Right lobe of liver (tissue), 6 donors: ENCODE measurements around the gene SLC46A3. TPM values are rescaled to one million over a fixed set of nuclear protein-coding genes. Genes with fewer than 3 reads are reported as not detected.
"Not testable (repeated sequence)": the region's sequence is repeated elsewhere in the genome, so short reads cannot be mapped to it uniquely, and the experiment has no call there.

Experiments used
- ATAC-seq, 4 donors: fragments of 200-7000 bp; cut with Tn5 transposase; one replicate each; pipeline ENCODE4 v1.9.1; 2020; ENCODE audit warnings: mild to moderate bottlenecking in 4 of 4, moderate library complexity in 4 of 4
- DNase-seq, 3 donors: peaks; one replicate each; pipeline ENCODE4 v3.0.0-alpha.2; 2020
- H3K27ac ChIP-seq, 3 donors: fragments of 200-600 bp; one replicate each; pipeline ENCODE4 v1.8.0; 2022
- H3K27me3 ChIP-seq, 2 donors: fragments of 200-600 bp; one replicate each; pipeline ENCODE4 v1.8.0; 2022
- H3K36me3 ChIP-seq, 4 donors: fragments of 200-600 bp; sonication (generic) in 1 of 4; one replicate each; pipeline versions ENCODE4 v1.5.1 to v1.8.0; 2017 to 2022; ENCODE audit warnings: control low read depth in 1 of 4
- H3K4me1 ChIP-seq, 4 donors: fragments of 200-600 bp; sonication (generic) in 1 of 4; one replicate each; pipeline versions ENCODE4 v1.5.1 to v1.8.0; 2017 to 2022; ENCODE audit warnings: control low read depth in 1 of 4
- H3K4me3 ChIP-seq, 3 donors: fragments of 200-600 bp; one replicate each; pipeline ENCODE4 v1.8.0; 2022
- H3K9me3 ChIP-seq, 4 donors: fragments of 200-600 bp; sonication (generic) in 1 of 4; one replicate each; pipeline versions ENCODE4 v1.5.1 to v1.8.0; 2017 to 2022; ENCODE audit warnings: control low read depth in 1 of 4
- POLR2A ChIP-seq: fragments of 450-650 bp; IDR thresholded peaks from one replicate; pipeline ENCODE4 v1.6.1; 2017; ENCODE audit warnings: antibody characterized with exemption, mild to moderate bottlenecking
- WGBS: methylation state at CpG from one replicate; pipeline ENCODE4 v1.1.6; 2018; ENCODE audit warnings: low coverage, low lambda C conversion rate; ENCODE audit not compliant: insufficient coverage; ENCODE audit errors: missing lambda C conversion rate; 5-methylcytosine and 5-hydroxymethylcytosine counted together
- intact Hi-C, 2 donors: fragments of 100-400 bp; cut with DNase I; formaldehyde crosslinking; loops; one replicate each; pipeline versions ENCODE4 v1.11.2 to v1.14.1; 2022
- total RNA-seq, 6 experiments: library from RNA; depleted of rRNA in 2 of 6; stranded (reverse); fragments of >200 nt in 2 of 6; fragmentation: NEBNext Ultra II Directional in 3 of 6; extraction: Animal tissue kit (Norgen Biotek cat#: 25700) in 3 of 6; gene quantifications; one replicate each; pipeline versions ENCODE4 v1.1.0 to v1.2.4, GENCODE V29; 2016 to 2023
- TF ChIP-seq, protein P1 (sequence below), 4 donors: fragments of 200-600 bp in 3 of 4; fragments of 450-650 bp in 1 of 4; IDR thresholded peaks; one replicate each; pipeline versions ENCODE4 v1.5.1 to v1.8.0; 2016 to 2022; ENCODE audit warnings: antibody characterized with exemption in 4 of 4, mild to moderate bottlenecking in 2 of 4
- donor health status: DM: no; HTN: yes; CAD: no.
- donor health status: DM: no; HTN: no; CAD: no.
- donor health status: DM: no; HTN: no; CAD: no.
- donor health status: DM: no; HTN: yes; CAD: no.
- donor health status: DM: no; HTN: yes; CAD: no.

The SLC46A3 gene
- total RNA-seq, 6 experiments from 2014 or later = 33.9 to 60.9 (median 43.0) TPM

GRCh38 chr13:28704919-28705318, 13.9 kb downstream of the SLC46A3 start:
- H3K36me3 ChIP-seq = peaks cover 7 to 60% (median 25%) of the 10 kb centered on the region in 4 donors
- intact Hi-C loops = no loop called here
- DNase-seq (no peak), ATAC-seq (peak in 3 of 4 donors; percentile 22 to 47 (median 37))
- H3K4me1 ChIP-seq = peaks cover 0 to 14% (median 0%) of the 10 kb centered on the region in 4 donors
- H3K27ac ChIP-seq = no peak overlapping the region
- TF ChIP-seq POLR2A = no peak
- TF ChIP-seq, protein P1, sequence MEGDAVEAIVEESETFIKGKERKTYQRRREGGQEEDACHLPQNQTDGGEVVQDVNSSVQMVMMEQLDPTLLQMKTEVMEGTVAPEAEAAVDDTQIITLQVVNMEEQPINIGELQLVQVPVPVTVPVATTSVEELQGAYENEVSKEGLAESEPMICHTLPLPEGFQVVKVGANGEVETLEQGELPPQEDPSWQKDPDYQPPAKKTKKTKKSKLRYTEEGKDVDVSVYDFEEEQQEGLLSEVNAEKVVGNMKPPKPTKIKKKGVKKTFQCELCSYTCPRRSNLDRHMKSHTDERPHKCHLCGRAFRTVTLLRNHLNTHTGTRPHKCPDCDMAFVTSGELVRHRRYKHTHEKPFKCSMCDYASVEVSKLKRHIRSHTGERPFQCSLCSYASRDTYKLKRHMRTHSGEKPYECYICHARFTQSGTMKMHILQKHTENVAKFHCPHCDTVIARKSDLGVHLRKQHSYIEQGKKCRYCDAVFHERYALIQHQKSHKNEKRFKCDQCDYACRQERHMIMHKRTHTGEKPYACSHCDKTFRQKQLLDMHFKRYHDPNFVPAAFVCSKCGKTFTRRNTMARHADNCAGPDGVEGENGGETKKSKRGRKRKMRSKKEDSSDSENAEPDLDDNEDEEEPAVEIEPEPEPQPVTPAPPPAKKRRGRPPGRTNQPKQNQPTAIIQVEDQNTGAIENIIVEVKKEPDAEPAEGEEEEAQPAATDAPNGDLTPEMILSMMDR (IDR thresholded peaks at IDR 0.05) = no peak
- H3K27me3 ChIP-seq = no peaks in the 10 kb centered on the region
- H3K9me3 ChIP-seq = no peaks in the 10 kb centered on the region
- no peak overlapping the region for H3K4me3 ChIP-seq

GRCh38 chr13:28704282-28704681, 14.5 kb downstream of the SLC46A3 start:
- no peak overlapping the region for H3K4me3 ChIP-seq
- intact Hi-C loops = no loop called here
- H3K27me3 ChIP-seq = no peaks in the 10 kb centered on the region
- no peak overlapping the region for H3K27ac ChIP-seq
- H3K9me3 ChIP-seq = no peaks in the 10 kb centered on the region
- H3K4me1 ChIP-seq = peaks cover 0 to 14% (median 0%) of the 10 kb centered on the region in 4 donors
- H3K36me3 ChIP-seq = peaks cover 7 to 56% (median 27%) of the 10 kb centered on the region in 4 donors
- ATAC-seq (no peak), DNase-seq (no peak)
- TF ChIP-seq, protein P1 (IDR thresholded peaks at IDR 0.05) = no peak
- no peak for TF ChIP-seq POLR2A

DNA sequence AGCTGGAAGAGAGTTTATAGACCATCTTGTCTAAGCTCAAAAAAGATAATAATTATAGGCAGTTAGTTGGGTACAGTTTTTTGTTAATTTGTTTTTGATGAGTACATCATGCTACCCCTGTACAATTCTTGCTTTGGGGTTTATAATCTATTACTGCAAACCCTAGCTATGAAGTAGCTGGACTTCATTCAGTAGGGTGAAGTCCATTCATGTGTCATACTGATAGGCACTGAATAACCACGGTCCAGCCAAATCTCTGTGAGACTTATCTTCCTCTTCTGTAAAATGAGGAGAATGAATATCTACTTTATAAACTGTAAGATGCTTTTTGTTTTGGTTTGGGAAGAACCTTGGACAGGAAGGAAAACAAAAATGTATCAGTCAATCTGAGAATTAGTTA, 19.5 kb downstream of the SLC46A3 start:
- peaks cover 7 to 44% (median 23%) of the 10 kb centered on the region in 4 donors for H3K36me3 ChIP-seq
- no peak overlapping the region for H3K4me3 ChIP-seq
- DNase-seq (no peak), ATAC-seq (peak; percentile 38 to 93 (median 74))
- no peaks in the 10 kb centered on the region for H3K27me3 ChIP-seq
- TF ChIP-seq, protein P1 (IDR thresholded peaks at IDR 0.05) = no peak
- TF ChIP-seq POLR2A = no peak
- H3K9me3 ChIP-seq = no peaks in the 10 kb centered on the region
- H3K27ac ChIP-seq = no peak overlapping the region
- 31% methylated on average over 1 of the region's 1 CpG for WGBS
- no peaks in the 10 kb centered on the region for H3K4me1 ChIP-seq
- intact Hi-C loops = no loop called here

DNA sequence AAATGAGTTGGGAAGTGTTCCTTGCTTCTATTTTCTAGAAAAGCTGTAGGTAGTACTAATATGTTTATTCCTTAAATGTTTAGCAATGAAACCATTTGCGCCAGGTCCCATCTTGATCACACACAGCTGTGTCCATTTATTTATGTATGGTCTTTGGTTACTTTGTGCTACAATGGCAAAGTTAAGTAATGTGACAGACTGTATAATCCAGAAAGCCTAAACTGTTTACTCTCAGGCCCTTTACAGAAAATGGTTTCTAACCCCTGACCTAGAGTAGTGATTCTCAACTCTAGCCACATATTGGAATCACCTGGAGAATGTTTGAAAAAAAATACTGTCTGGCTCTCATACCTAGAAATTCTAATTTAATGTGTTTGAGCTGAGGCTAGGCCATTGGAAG, 21.3 kb downstream of the SLC46A3 start:
- DNase-seq (no peak), ATAC-seq (no peak)
- WGBS = 100% methylated on average over 1 of the region's 1 CpG
- Histone ChIP-seq H3K27me3 (no peaks in the 10 kb centered on the region), H3K27ac (no peak overlapping the region), H3K4me3 (no peak overlapping the region), H3K4me1 (no peaks in the 10 kb centered on the region), H3K9me3 (no peaks in the 10 kb centered on the region), H3K36me3 (peaks cover 4 to 30% (median 16%) of the 10 kb centered on the region in 4 donors)
- TF ChIP-seq, protein P1 (IDR thresholded peaks at IDR 0.05) = no peak
- TF ChIP-seq POLR2A = no peak
- intact Hi-C loops = no loop called here

DNA sequence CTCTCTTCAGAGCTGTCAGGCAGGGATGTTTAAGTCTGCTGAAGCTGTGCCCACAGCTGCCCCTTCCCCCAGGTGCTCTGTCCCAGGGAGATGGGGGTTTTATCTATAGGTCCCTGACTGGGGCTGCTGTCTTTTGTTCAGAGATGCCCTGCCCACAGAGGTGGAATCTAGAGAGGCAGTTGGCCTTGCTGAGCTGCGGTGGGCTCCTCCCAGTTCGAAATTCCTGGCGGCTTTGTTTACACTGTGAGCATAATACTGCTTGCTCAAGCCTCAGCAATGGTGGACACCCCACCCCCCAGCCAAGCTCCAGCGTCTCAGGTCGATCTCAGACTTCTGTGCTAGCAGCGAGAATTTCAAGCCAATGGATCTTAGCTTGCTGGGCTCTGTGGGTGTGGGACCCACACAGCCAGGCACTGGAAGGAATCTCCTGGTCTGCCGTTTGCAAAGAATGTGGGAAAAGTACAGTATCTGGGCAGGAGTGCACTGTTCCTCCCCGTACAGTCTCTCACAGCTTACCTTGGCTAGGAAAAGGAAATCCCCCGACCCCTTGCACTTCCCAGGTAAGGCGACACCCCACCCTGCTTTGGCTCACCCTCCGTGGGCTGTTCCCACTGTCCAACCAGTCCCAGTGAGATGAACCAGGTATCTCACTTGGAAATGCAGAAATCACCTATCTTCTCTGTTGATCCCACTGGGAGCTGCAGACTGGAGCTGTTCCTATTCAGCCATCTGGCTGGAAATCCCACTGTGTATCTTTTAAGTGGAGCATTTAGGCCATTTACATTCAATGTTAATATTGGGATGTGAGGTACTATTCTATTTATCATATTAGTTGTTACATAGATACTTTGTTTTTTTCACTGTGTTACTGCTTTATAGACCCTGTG, 24.9 kb downstream of the SLC46A3 start:
- 38% methylated on average over 4 of the region's 11 CpGs for WGBS
- not testable (repeated sequence) for ATAC-seq

More for the DNA sequence above, 24.9 kb downstream of the SLC46A3 start:
- H3K4me1 ChIP-seq, DNase-seq, H3K27me3 ChIP-seq, H3K4me3 ChIP-seq, H3K9me3 ChIP-seq, H3K36me3 ChIP-seq, H3K27ac ChIP-seq, intact Hi-C loops: not testable (repeated sequence)
